ENCODE data around the gene TNPO3. TPM values are rescaled to one million over a fixed set of nuclear protein-coding genes. Genes with fewer than 3 reads are reported as not detected.
"Not testable (repeated sequence)": the region's sequence is repeated elsewhere in the genome, so short reads cannot be mapped to it uniquely, and the experiment has no call there.

TNPO3 gene
- total RNA-seq, 1 donor from 2014 or later, result 96.2 TPM

DNA sequence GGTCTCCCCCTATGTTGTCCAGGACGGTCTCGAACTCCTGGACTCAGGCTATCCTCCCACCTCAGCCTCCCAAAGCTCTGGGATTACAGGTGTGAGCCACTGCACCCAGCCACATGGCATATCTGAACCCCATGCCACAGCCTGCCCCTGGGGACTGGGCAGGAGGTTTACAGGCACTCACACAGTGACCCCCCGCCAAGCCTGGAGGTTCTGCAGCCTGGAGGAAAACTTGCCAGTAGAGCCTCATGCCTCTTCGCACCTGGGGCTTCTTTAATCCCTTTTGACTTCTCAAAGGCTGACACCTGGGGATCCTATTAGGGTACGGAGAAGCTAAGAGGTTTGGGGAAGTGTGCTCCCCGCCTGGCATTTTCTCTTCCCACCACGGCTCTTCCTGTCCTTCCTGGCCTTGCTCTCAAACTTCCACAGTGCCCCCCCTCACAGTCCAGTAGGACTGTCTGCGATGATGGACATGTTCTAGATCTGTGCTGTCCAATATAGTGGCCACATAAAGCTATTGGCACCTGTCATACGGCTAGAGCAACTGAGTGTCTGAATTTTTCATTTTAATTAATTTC, 133.0 kb downstream of the TNPO3 start:
- no peak for DNase-seq

DNA sequence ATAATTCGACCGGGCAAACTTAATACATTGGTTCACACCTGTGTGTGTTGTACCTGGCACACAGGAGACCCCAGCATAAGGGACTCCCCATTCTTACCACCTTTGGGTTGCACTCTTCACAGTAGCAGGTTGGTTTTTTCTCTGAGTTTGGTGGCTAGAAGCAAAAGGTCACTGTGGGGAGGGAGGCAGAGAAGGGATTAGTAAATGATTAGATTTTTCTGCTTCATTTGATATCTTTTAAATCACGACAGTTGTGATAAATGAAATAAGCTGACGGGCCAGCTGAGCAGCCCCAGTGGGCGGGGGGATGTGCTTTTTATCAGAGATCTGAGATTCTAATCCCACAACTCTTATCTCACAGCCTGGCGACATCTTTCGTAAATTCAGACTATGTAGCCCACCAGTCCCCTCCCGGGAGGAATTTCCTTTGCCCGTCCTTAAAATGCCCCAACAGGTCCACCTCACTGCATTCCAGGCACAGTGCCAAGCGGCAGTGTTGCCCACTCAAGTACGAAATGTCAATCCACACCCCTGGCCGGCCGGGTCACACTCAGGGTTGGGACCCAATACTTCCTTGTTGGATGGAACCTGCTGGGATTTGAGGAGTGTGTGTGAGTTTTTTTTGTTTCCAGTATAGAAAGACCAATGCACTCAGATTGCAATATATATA, 133.9 kb downstream of the TNPO3 start:
- no peak for DNase-seq

DNA sequence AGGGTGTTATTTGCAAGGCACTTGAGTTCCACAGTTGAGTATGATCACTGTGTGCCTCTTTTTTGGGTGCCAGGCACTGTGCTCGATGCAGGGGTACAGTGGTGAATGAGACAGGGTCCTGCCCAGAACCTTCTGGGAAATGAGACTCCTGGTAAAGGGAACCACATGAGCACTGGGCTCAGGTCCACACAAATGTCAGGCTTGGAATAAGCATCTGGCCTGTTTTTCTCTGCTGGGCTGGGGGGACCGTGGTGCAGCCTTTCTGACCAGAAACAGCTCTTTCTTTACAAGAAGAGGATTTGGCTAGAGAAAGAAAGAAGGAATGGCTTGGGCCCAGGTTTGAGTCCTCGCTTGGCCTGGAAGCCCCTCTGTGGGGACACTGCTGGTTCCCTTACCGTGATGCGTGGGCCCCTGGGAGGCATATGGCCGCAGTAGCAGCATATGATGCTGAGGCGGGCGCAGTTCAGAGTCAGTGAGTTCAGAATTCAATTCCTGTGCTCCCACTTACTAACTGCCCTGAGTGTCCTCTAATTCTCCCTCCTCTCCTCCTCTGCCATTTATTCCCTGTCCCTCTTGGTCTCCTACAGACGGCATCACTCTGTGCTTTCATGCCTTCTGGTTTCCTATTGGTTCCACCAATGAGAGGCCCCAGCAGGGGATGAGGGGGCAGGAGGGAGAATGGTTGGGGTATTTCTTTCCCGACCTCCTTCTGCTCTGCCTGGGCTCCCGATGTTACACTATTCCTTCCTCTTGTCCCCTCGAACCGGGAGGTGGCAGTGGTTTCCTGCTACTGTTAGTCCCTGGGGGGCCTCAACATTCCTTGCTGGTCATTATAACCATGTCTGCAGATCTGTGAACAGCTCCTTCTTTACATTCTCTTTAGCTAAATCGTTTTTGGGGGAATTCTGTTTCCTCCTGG, 134.8 kb downstream of the TNPO3 start:
- no peak for DNase-seq

DNA sequence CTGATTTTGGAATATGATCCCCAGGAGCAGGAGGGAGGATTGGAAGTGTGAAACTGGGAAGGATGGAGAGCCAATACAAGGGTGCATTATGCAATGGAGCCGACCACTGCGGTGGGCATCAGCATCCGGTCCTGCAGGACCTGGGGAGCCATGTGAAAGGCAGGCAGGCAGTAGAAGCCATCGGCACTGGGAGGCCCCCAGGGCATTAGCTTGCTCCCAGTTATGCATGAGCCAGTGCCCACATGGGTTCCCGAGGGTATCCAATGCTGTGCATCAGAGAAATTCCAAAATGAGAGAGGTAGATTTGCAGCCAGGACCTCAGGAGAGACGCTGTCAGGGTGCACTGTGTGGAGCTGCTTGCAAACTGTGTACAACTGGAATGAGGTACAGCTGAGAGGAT, 135.7 kb downstream of the TNPO3 start:
- DNase-seq, result no peak

DNA sequence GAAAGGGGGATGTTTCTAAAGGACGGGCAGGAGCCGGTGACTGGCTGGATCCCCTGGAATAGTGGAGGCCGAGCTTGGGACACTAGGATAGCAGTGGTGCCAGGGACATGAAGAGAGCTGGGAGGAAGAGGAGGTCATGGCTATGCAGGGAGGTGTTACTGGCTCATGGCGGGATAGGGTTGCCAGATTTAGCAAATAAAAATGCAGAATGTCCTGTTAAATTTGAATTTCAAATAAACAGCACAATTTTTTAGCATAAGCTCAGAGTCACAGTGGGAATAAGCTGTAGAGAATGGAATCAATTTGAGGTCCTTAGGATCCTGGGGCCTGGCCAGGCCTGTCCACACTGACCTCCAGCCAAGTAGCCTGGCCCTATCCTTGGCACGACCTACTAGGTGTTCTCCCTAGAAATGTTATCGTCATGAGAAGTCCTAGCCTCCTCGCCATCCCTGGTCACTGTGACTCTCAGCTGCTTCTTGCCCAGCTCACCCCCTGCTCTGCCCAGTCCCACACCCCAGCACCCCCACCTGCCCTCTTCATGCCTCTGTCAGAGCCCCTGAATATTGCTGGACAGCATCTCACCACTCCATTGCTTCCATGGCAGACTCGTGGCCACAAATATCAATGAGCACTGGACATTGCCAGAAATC, 136.8 kb downstream of the TNPO3 start:
- no peak for DNase-seq

DNA sequence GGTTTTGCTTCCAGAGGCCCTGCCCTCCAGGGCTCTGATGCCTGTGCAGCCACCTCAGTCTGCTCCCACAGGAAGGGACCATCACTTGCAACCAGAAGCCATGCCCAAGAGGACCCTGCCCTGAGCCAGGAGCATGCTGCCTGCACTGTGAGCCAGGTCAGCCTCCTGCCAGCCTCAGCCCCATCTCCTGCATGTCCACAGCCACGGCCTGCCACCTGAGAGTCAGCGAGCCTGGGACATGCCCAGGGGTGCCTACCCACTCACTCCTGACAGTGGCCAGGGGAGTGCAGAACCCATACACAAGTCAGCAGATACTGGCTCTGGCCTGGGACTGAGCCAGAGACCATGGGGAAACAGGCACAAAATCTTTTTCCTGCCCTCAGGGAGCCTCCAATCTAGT, 137.8 kb downstream of the TNPO3 start:
- DNase-seq, result no peak

DNA sequence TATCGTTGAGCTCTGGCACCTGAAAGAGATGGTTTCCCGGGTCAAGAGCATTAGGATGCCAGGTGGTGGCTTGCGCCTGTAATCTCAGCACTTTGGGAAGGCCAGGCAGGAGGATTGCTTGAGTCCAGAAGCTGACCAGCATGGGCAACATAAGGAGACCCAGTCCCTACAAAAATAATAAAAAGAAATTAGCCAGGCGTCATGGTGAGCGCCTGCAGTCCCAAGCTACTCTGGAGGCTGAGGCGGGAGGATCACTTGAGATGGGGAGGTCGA, 138.3 kb downstream of the TNPO3 start:
- DNase-seq, result no peak

DNA sequence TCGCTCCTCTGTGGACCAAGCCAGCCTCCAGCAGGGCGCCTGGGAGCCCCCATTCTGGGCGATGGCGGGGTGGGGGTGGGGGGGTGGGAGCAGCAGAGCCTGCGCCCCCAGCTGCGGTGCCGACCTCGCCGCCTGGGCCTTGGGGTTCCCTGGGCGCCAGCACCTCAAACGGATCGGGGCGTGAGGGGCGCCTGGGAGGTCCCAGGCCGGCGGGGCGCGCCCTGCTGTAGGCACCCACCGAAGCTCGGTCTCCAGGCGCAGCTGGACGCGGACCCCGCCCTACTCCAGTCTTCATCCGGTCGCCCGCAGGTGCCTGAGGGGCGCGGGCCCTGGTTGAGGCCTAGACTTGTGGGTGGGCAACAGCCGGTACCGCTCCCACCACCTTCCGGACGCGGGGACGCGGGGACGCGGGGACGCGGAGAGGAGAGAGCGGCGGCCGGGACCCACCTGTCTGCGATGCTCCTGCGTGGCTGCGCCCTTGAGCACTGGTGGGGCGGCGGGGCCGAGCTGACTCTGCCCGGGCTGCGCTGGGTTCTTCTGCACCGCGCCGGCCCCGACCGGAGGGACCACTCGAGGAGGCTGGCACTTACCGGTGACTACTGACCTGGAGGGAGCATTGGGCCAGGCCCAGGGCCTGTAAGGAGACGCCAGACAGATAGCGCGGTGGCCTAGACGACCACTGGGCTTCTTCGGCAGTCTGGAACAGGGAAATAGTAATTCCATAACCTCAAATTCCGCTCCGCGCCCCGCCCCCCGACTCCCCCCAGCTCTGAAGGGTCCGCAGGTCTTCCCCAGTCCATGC, 138.9 kb downstream of the TNPO3 start:
- DNase-seq, result no peak

DNA sequence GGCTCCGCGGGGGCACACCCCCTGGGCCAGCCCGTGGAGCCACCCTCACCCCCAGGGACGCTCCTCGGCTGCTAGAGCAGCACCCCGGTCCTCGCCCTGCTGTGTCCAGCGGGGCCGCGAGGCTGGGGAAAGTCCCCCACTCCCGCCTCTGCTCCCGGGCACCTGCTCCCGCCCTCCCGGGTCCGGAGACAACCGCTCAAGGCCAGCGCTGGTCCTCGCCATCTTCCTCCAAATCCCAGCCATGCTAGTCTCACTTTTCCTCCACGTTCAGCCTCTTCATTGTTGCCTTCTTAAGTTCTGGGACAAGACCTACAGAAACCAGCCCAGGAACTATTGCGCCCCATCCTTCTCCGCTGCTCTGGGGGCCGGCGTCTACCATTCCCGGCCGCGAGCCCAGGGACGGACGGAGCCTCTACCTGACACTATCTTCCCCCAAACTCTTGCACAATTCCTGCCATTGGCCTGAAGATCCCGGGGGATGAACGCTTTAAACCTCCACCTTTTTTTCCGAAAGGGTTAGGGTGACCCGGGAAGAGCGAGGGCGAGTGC, 139.6 kb downstream of the TNPO3 start:
- DNase-seq, result no peak

DNA sequence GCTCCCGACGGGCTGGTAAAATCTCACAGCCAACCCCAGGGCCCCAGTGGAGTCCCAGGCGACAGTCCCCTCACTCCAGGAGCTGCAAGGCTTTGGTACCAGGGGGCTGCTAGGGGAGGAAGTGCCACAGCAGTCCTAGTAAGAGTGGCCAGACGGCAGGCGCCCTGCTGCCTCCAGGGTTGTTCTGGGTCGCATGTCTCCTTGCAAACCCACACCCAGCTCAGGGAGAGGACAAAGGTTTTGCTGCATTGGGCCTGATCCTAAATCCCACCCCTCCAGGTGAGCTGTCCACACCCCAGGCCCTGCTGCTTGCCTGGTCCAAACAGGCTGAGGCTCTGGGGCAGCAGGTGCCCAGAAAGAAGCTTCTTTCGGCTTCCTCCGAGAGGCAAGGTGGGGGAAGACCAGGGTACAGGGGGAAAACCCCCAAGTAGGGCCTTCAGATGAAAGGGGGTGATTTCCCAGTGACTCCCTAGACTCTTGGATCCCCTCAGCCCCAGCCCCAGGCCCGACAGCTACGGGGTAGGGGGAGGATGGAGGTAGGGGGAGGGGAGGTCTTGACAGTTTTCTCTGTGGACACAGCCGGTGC, 140.3 kb downstream of the TNPO3 start:
- no peak for DNase-seq

DNA sequence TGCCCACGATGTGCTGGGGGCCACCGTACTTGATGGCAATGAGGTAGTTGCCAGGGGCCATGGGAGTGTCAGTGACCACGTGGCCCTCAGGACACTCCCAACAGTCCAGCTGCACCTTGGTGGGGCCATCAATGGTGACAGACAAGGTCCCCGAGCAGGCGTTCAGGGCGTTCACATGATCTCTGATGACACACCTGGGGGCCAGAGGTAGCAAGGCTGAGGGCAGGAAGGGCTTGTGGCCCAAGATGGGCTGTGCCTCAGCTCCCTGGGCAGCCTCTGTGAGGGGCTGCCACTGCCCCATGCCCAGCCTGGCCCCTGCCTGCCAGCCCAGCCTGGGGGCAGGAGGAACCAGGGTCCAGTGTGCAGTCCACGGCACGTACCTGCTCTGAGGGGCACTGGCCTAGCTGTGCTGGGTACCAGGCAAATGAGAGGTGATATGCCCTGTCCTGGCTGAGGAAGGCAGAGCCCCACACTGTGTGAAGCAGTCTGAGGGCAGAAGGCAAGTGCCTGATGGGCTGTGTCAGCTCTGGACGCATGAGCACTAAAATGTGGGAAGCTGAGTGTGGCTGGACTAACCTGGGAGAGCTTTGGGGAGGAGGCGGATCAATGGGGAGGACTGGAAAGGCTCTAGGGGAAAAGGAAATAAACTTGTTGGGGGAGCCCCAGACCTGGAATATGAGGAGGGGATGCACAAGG, 140.9 kb downstream of the TNPO3 start:
- DNase-seq, result no peak

DNA sequence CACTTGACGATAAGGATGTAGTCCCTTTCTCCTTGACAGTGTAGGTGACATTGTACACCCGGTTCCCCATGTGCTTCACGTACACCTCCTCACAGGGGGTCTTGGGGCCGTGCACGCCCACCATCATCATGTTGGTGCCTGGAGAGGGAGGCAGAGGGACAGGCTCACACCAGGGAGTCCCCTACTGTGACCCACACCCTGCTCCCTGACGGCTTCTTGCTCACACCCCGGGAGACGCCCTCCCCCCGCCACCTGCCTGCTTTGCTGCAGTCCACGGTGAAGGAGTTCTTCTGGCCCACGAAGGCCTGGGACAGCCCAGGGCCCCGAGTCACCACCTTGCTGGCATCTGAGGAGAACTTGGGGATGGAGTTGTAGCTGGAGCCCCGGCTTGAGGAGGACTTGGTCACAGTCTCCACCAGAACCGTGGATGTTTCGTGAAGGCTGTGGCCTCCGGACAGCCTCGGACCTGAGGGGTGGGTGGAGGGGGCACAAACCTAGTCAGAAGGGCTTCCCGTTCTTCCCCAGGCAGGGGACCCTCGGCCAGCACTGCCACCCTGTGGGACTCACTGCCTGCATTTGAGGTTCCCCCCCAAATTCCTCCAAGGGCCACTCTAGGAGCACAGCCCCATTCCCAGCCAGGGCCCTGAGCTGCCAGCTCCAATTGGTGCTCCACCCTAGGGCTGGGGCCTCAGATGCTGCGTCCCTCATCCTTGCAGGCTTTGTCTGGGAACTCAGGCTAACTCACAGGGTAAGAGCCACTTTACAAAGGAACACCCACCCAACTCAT, 142.0 kb downstream of the TNPO3 start:
- not testable (repeated sequence) for DNase-seq

DNA sequence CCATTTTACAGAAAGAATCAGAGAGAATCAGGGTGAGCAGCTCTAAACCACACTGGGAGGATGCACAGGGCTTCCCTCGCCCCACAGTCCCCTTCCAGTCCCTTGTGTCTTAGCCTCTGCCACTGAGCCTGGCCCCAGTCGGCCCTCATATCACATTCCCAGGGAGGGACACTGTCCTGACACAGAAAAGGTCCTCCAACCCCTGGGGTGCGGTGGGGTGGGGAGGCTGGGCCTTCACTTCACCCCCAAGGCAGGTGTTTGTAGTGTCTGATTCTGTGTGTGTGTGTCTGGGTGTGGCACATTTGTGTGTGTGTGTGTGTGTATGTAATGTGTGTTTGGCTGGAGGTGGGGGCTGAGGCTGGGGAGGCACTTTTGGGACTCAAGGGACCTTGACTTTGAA, 142.6 kb downstream of the TNPO3 start:
- no peak for DNase-seq

DNA sequence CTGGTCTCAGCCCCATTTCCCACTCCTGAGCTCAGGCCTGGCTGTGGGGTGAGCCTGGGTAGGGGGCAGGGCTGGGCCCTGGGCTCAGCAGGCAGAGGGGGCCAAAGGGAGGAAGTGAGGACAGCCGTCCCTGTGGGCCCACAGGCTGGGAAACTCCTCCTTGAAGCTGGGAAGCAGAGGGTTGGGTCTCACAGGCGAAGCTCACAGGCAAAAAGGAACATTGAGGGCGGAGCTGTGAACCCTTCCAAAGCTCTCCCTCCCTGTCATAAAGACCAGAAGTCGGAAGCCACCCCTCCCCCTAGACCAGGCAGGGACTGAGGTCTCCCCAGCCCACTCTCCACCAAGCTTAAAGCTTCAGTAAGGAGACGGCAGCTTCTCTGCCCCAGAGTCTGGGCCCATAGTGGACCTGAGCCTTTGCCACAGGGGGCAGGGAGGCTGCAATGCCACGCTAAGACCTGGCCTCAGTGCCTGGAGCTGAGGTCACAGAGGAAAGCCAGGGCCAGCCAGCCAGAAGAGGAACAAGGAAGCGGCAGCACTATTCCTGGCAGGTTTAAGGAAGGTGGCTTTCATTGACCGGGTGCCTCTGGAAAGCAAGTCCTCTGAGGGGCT, 143.4 kb downstream of the TNPO3 start:
- DNase-seq, result no peak

DNA sequence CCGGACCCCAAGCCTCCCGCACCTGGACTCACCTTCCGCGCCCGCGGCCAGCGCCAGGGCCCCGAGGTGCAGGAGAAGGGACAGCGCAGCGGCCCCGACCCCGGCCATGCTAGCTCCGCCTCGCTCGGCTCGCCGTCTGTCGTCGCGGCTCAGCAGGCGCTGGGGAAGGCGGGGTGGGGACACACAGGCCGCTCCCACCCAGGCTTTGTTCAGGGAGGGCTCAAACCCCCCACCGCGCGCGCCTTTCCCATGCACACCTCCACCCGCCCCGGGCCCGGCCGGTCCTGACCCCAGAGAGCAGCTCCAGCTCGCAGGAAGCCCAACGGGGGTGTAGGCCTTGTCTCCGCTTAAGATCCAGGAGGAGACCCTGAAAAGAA, 144.4 kb downstream of the TNPO3 start, which contains the start of gene KCP:
Gene KCP (minus strand): TSS at position 141 of the 377 bp plus-strand sequence. CDS start 33 bp downstream, at position 108.
- DNase-seq, result no peak

DNA sequence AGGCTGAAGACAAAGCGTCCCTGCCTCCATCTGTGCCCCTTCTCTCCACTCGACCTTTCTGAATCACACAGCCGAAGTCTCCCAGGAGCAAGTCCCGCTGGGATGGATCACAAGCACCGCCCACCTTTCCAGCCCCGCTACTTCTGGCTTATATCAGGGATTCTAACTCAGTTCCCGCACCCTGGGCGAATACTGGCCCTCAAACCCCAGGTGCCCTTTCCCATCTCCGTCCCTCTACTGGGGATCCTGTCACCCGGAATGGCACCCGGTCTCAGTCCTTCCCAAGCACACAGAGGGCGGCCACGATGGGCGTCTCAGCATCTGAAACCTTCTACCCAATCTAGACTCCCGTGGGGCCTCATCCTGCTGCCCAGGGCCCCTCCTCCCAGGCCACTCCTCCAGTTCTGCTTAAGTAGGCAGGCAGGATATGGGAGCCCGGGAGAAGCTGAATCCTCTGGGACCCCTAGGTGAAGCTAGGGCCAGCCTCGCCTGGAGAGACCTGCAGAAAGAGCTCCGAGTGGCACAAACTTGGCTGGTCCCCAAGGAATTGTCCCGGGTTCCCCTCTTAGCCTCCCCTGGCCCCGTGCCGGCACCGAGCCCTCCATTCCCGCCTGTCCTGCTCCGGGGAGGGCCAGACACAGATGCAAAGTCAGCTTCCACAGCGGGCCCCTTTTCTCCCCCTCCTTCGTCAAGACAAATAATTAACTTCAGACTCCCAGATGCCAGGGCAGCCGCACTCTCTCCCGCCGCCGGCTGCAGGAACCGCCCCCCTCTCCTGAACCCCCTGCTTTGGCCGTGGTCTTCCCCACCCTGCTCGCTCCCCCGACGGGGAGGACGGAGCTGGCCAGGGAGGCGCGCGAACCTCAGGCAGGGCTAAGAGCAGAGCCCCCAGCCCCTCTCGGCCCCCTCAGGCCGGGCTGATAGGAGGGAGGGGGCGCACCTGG, 145.0 kb downstream of the TNPO3 start:
- DNase-seq, result no peak

DNA sequence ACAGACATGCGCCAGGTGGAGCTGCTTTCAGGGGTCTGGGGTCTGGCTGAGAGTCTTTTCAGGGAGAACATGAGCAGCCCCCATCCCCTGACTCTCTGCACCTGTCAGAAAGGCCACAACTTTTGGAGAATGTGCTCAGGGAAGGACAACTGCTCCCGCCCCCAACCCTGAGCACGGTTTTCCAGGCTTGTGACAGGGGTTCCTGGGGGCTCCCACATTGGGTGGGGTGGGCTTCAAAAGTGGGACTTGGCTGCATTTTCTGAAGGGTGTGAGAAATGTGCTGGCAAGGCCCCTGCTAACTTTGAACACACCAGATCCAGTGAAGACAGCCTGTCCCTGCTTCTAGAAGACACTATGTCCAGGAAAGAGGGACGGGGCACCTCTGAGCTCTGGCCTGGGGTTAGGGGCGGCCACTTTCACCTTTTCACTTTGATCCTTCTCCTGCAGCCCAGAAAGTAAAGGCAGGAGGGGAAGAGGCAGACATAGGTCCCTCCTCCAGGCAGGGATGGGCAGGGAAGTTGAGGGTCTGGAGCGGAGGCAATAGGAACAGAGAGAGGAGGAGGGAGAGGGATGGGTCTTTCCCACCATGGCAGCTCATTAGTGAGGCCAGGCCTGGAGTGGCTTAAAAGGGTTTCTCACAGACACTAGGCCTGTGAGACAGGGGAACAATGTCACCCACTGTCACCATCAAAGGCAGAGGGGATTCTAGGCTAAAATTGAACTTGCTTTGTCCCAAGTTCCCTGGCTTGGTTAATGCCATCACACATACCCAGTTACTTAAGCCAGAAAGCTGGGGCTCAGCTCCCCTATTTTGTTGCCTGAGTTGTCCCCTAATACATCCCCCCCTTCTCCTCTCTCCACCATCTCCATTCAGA, 145.9 kb downstream of the TNPO3 start:
- no peak for DNase-seq
